Measurements from ENCODE around the gene AMER3. TPM values are rescaled to one million over a fixed set of nuclear protein-coding genes. Genes with fewer than 3 reads are reported as not detected.

The AMER3 gene
- polyA plus RNA-seq, 1 donor: 1.3 TPM

Other genes with a start within 250 kb of the AMER3 start
- 0.10 TPM for gene POTEI, start 246.2 kb upstream of the AMER3 start, polyA plus RNA-seq
- gene CFC1B, start 234.3 kb upstream of the AMER3 start, polyA plus RNA-seq: 0.16 TPM
- gene CFC1, start 156.0 kb upstream of the AMER3 start, polyA plus RNA-seq: 3.7 TPM
- 0.07 TPM for gene POTEJ, start 144.1 kb upstream of the AMER3 start, polyA plus RNA-seq
- 0.37 TPM for gene GPR148, start 26.5 kb upstream of the AMER3 start, polyA plus RNA-seq
- gene ARHGEF4, start 81.4 kb downstream of the AMER3 start, polyA plus RNA-seq: 5.4 TPM

Data from large intestine (tissue), 1 donor.